ENCODE results near the gene FCSK.

GRCh38 chr16:70463235-70463634, 8.8 kb downstream of the FCSK start:
- TF ChIP-seq CTCF (IDR thresholded peaks at IDR 0.05) = no peak
- TF ChIP-seq POLR2A (IDR thresholded peaks at IDR 0.05) = no peak
